HG03025 (cell line): ENCODE results near the gene WAPL.
"Not testable (repeated sequence)": the region's sequence is repeated elsewhere in the genome, so short reads cannot be mapped to it uniquely, and the experiment has no call there.

Experiments
- ATAC-seq: cut with Tn5 transposase; IDR thresholded peaks from one replicate; pipeline ENCODE4 v1.9.1; 2021; ENCODE audit warnings: mild to moderate bottlenecking, moderate library complexity; ENCODE audit not compliant: unreplicated experiment, low FRiP score

The WAPL gene

GRCh38 chr10:86526606-86527005 lies 5.0 kb upstream of the WAPL start:
- ATAC-seq: no peak

GRCh38 chr10:86525713-86526112 lies 4.1 kb upstream of the WAPL start:
- not testable (repeated sequence) for ATAC-seq

GRCh38 chr10:86524225-86524962 lies 2.8 kb upstream of the WAPL start:
- no peak for ATAC-seq

GRCh38 chr10:86523348-86523747 lies 1.8 kb upstream of the WAPL start:
- ATAC-seq: no peak

GRCh38 chr10:86522510-86522855 lies 891 bp upstream of the WAPL start:
- ATAC-seq: no peak

DNA sequence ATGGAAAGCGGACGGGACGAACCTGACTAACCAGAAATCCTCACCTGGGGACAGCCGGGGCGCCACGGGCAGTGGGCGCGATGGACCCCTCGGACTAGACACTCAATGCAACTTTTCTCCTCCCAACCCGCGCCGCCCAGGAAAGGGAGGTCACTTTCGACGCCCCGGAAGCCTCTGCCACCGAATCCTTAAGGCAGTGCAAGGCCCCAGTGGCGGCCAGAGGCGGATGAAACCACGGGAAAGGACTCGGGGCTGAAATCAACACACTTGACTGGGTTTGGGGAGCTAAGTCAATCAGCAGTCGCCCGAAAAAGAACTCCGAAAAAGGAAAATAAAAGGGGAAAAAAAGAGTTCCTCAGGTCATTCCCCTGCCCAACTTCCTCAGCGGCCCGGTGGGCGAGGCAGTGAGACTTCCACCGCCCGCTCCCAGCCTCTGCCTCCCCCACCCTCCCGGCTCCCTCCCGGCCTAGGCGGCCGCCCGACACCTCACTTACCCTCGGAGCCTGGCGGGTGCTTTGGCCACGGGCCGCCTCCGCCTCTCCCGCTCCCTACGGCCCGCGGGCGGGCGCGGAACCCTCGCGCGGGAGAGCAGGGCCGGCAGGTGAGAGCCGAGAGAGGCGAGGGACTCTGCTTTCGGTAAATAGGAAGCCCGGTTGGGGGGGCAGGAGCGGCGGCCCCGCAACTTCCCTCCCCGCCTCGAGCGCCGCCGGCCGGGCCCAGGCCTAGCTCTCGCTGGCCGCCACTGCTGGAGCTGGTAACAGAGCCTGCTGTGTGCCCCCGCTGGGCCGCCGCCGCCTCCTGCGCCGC lies 518 bp downstream of the WAPL start:
- peak; percentile 29 for ATAC-seq

- no peak for ATAC-seq
Measured at GRCh38 chr10:86518781-86519180, 2.8 kb downstream of the WAPL start.

GRCh38 chr10:86512137-86512536 lies 9.5 kb downstream of the WAPL start:
- ATAC-seq: no peak

- ATAC-seq: no peak
Measured at GRCh38 chr10:86511027-86511865, 10.3 kb downstream of the WAPL start.

DNA sequence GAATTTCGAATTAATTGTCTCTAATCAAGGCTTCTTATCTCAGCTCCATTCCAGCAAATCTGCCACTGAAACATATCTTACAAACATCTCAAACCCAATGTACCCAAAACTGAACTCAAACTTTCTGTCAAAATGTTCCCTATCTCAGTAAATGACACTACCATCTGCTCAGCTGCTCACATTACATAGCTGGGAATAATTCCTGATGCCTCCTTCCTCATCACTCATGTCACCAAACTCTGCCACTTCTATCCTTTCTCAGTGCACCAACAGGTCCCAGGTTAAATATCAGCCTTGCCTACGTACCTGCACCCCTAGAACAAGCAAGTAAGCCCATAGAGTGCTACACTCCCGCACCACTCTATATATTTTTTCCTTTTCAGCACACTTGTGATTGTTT lies 12.4 kb downstream of the WAPL start:
- ATAC-seq: no peak

GRCh38 chr10:86508217-86508616 lies 13.4 kb downstream of the WAPL start:
- no peak for ATAC-seq

- ATAC-seq: no peak
Measured at GRCh38 chr10:86506499-86506898, 15.1 kb downstream of the WAPL start.

DNA sequence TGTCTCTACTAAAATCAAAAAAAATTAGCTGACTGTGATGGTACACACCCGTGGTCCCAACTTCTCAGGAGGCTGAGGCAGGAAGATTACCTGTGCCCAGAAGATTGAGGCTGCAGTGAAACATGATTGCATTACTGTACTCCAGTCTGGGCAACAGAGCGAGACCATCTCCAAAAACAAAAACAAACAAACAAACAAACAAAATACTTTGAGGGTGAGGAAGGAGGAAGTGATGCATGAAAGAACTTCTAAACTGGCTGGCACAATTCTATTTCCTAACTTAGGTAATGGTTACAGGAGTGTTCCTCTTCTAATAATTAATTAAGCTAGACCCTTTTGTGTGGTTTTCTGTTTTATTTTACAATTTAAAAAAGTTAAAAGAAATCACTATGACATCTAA lies 15.5 kb downstream of the WAPL start:
- no peak for ATAC-seq

GRCh38 chr10:86504510-86504909 lies 17.1 kb downstream of the WAPL start:
- ATAC-seq: no peak

GRCh38 chr10:86500846-86501245 lies 20.7 kb downstream of the WAPL start:
- no peak for ATAC-seq

- no peak for ATAC-seq
Measured at GRCh38 chr10:86498598-86498997, 23.0 kb downstream of the WAPL start.

GRCh38 chr10:86497621-86498020 lies 24.0 kb downstream of the WAPL start:
- no peak for ATAC-seq

DNA sequence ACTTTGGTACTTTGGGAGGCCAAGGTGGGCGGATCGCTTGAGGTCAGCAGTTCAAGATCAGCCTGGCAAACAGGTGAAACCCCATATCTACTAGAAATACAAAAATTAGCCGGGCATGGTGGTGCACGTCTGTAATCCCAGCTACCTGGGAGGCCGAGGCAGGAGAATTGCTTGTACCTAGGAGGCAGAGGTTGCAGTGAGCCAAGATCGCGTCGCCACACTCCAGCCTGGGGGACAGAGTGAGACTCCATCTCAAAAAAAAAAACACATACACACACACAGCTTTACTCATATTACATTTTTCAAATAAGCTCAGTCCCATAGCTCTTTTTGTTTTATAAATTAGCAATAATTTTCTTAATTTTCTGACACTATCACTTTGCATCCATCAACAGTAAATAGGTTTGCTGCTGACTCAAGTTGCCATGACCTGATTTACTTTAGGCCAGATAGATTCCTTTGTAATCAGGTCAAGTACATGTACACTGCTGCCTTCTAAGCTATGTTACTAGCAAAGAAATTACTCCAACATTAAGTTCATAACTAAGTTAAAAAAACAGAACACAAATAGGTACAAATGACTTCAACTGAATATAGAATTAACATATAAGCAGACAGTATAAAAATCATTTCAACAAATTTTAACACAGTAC lies 31.5 kb downstream of the WAPL start:
- ATAC-seq: no peak

DNA sequence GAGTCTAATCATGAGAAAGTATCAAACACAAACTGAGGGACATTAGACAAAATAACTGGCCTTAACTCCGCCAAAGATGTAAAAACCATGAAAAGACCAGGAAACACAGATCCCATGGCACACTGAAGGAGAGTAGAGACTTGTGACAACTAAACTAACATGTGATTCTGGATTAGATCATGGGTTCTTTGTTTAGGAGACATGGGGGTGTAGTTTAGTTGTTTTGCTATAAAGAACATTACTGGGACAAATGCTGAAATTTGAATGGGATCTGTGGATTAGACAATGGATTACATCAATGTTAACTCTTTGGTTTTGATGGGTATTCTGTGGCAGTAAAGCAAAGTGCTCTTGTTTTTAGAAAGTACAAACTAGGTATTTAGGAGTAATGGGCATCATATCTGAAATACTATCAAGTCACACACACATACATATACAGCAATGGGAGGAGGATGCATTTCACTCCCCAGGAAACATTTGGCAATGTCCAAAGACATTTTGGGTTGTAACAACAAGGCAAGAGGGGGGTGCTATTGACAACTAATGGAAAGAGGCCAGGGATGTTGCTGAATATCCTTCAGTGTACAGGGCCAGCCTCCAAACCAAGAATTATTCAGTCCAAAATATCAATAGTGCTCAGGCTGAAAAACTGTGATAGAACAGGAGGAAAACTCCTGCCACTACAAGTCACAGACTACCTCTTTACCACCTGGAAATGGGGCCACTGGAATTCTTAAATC lies 32.4 kb downstream of the WAPL start:
- no peak for ATAC-seq

GRCh38 chr10:86486856-86487255 lies 34.7 kb downstream of the WAPL start:
- no peak for ATAC-seq
